HCT116 (cell line): ENCODE data around the gene THRB. TPM values are rescaled to one million over a fixed set of nuclear protein-coding genes. Genes with fewer than 3 reads are reported as not detected.

ENCODE experiments used
- ATAC-seq: fragments of 200-7000 bp; cut with Tn5 transposase; 2 replicates; pipeline ENCODE4 v1.9.1; 2020; ENCODE audit warnings: mild to moderate bottlenecking, moderate library complexity
- BruUV-seq: library from RNA; stranded (reverse); fragments of 400-500 nt; replicated peaks from 2 replicates; lab custom pipeline; 2021; lab: Mats Ljungman, UMichigan
- CTCF ChIA-PET: fragments of 300-600 bp; sonication (Branson Sonifier 250); formaldehyde crosslinking; loops from one replicate; lab custom pipeline; 2021; ENCODE audit warnings: antibody characterized with exemption; lab: Charles Lee
- POLR2A ChIA-PET: fragments of 300-600, 350-600 bp; sonication (Branson Sonifier 250); formaldehyde crosslinking; loops from one replicate; lab custom pipeline; 2021; ENCODE audit warnings: antibody characterized with exemption; lab: Charles Lee
- RAD21 ChIA-PET, 2 experiments: fragments of 300-600 bp; sonication (Branson Sonifier 250); formaldehyde crosslinking; loops; one replicate each; lab custom pipeline; 2023; ENCODE audit warnings: low total read pairs in 2 of 2; ENCODE audit not compliant: uncharacterized antibody in 2 of 2, unreplicated experiment in 2 of 2, low non-redundant PET in 1 of 2; lab: Charles Lee
- DNase-seq: peaks from one replicate; pipeline ENCODE4 v3.0.0-alpha.2; 2010; ENCODE audit warnings: low read depth, low spot score
- H2AFZ ChIP-seq: fragments of 200-600 bp; shearing (Covaris generic), sonication (generic); 2 replicates; pipeline ENCODE4 v1.6.1; 2017; ENCODE audit warnings: low read depth, mixed run types, mixed read lengths, antibody characterized with exemption, low read length; ENCODE audit not compliant: poor library complexity, severe bottlenecking
- H3K27ac ChIP-seq: 2 replicates; pipeline ENCODE4 v1.5.1; 2012; ENCODE audit warnings: low read depth, low read length
- H3K27me3 ChIP-seq: fragments of 200-600 bp; sonication (generic); 2 replicates; pipeline ENCODE4 v1.6.1; 2016; ENCODE audit warnings: mixed run types, low read length, mixed read lengths; ENCODE audit not compliant: insufficient read depth
- H3K36me3 ChIP-seq, 2 experiments: fragments of 200-500 bp in 1 of 2; fragments of 200-600 bp in 1 of 2; sonication (Bioruptor generic) in 1 of 2; sonication (generic) in 1 of 2; 2 replicates each; pipeline versions ENCODE4 v1.5.1 to v1.6.1; 2014 to 2016; ENCODE audit warnings: low read length in 2 of 2, inconsistent platforms in 1 of 2, mixed read lengths in 1 of 2, mixed run types in 1 of 2; ENCODE audit not compliant: insufficient read depth in 2 of 2, control insufficient read depth in 1 of 2
- H3K4me1 ChIP-seq, 2 experiments: fragments of 200-600 bp in 1 of 2; sonication (generic) in 1 of 2; 2 replicates each; pipeline versions ENCODE4 v1.5.1 to v1.6.1; 2012 to 2017; ENCODE audit warnings: low read length in 2 of 2, inconsistent platforms in 1 of 2, mild to moderate bottlenecking in 1 of 2, mixed read lengths in 1 of 2, mixed run types in 1 of 2, moderate library complexity in 1 of 2; ENCODE audit not compliant: insufficient read depth in 2 of 2, control insufficient read depth in 1 of 2
- H3K4me2 ChIP-seq: fragments of 200-600 bp; sonication (generic); 2 replicates; pipeline ENCODE4 v1.6.1; 2017; ENCODE audit warnings: mixed run types, low read length, mixed read lengths
- H3K4me3 ChIP-seq, 2 experiments: fragments of 200-600 bp in 1 of 2; sonication (generic) in 1 of 2; replicated peaks in 1 of 2; 2 replicates each; pipeline ENCODE4 v1.5.1; 2011 to 2016; ENCODE audit warnings: low read length in 2 of 2, control low read depth in 1 of 2, low read depth in 1 of 2, mild to moderate bottlenecking in 1 of 2, mixed read lengths in 1 of 2, mixed run types in 1 of 2
- H3K79me2 ChIP-seq: fragments of 200-600 bp; sonication (generic); 2 replicates; pipeline ENCODE4 v1.6.1; 2017; ENCODE audit warnings: mild to moderate bottlenecking, mixed run types, low read length, moderate library complexity, mixed read lengths; ENCODE audit not compliant: insufficient read depth
- H3K9ac ChIP-seq: fragments of 200-600 bp; sonication (generic); 2 replicates; pipeline ENCODE4 v1.6.1; 2016; ENCODE audit warnings: low read length, mixed read lengths
- H3K9me2 ChIP-seq: fragments of 200-600 bp; sonication (generic), shearing (Covaris generic); 2 replicates; pipeline ENCODE4 v1.6.1; 2017; ENCODE audit warnings: mixed run types, mild to moderate bottlenecking, moderate library complexity; ENCODE audit not compliant: insufficient read depth
- H3K9me3 ChIP-seq, 2 experiments: fragments of 200-500 bp in 1 of 2; fragments of 200-600 bp in 1 of 2; sonication (Bioruptor generic) in 1 of 2; sonication (generic) in 1 of 2; 2 replicates each; pipeline ENCODE4 v1.6.1; 2014 to 2017; ENCODE audit warnings: low read length in 2 of 2, mixed read lengths in 2 of 2, inconsistent platforms in 1 of 2, low read depth in 1 of 2, mild to moderate bottlenecking in 1 of 2, mixed run types in 1 of 2, moderate library complexity in 1 of 2; ENCODE audit not compliant: control insufficient read depth in 1 of 2, insufficient read depth in 1 of 2
- H4K20me1 ChIP-seq: fragments of 200-600 bp; sonication (generic), shearing (Covaris generic); 2 replicates; pipeline ENCODE4 v1.6.1; 2017; ENCODE audit warnings: mixed run types, mild to moderate bottlenecking, moderate library complexity; ENCODE audit not compliant: insufficient read depth
- CBX3 ChIP-seq: IDR thresholded peaks from 2 replicates; pipeline ENCODE4 v1.6.1; 2012; ENCODE audit warnings: low read depth
- EGR1 ChIP-seq: IDR thresholded peaks from 2 replicates; pipeline ENCODE4 v1.6.1; 2012; ENCODE audit warnings: low read depth
- ELF1 ChIP-seq: IDR thresholded peaks from 2 replicates; pipeline ENCODE4 v1.6.1; 2012; ENCODE audit warnings: low read depth, borderline replicate concordance
- EZH2 ChIP-seq: fragments of 200-600 bp; sonication (generic); IDR thresholded peaks from 2 replicates; pipeline ENCODE4 v1.6.1; 2017; ENCODE audit warnings: antibody characterized with exemption, mixed run types
- EZH2phosphoT487 ChIP-seq: fragments of 200-600 bp; IDR thresholded peaks from 2 replicates; pipeline ENCODE4 v1.6.1; 2018; ENCODE audit warnings: antibody characterized with exemption, borderline replicate concordance
- JUND ChIP-seq: IDR thresholded peaks from 2 replicates; pipeline ENCODE4 v1.6.1; 2012
- POLR2A ChIP-seq: IDR thresholded peaks from 2 replicates; pipeline ENCODE4 v1.7.0; 2011; ENCODE audit warnings: borderline replicate concordance; ENCODE audit not compliant: insufficient read depth, insufficient read length; ENCODE audit errors: extremely low read depth
- RAD21 ChIP-seq: IDR thresholded peaks from 2 replicates; pipeline ENCODE4 v1.6.1; 2012; ENCODE audit warnings: low read depth, mild to moderate bottlenecking
- SIN3A ChIP-seq: IDR thresholded peaks from 2 replicates; pipeline ENCODE4 v1.6.1; 2012; ENCODE audit warnings: low read depth
- SP1 ChIP-seq: IDR thresholded peaks from 2 replicates; pipeline ENCODE4 v1.6.1; 2012; ENCODE audit warnings: low read depth
- TCF7L2 ChIP-seq: IDR thresholded peaks from 2 replicates; pipeline ENCODE4 v1.7.0; 2011; ENCODE audit warnings: borderline replicate concordance, inconsistent platforms; ENCODE audit not compliant: insufficient read depth, insufficient read length; ENCODE audit errors: extremely low read depth
- YY1 ChIP-seq: IDR thresholded peaks from 2 replicates; pipeline ENCODE4 v1.6.1; 2011; ENCODE audit warnings: low read length, low read depth, moderate library complexity, mild to moderate bottlenecking; ENCODE audit not compliant: insufficient replicate concordance; ENCODE audit errors: extremely low read depth
- ZFX ChIP-seq: fragments of 450-650 bp; IDR thresholded peaks from 2 replicates; pipeline ENCODE4 v1.6.1; 2017
- ZNF274 ChIP-seq: fragments of 200-500 bp; sonication (Bioruptor generic); IDR thresholded peaks from 2 replicates; pipeline ENCODE4 v1.6.1; 2014; ENCODE audit warnings: mild to moderate bottlenecking, low read depth, low read length, inconsistent platforms
- intact Hi-C: fragments of 100-400 bp; cut with micrococcal nuclease; formaldehyde crosslinking; loops from 2 replicates; pipeline ENCODE4 v1.10.0; 2022
- total RNA-seq: library from RNA; stranded (reverse); gene quantifications from one replicate; pipeline ENCODE4 v1.2.1, GENCODE V29; 2021; ENCODE audit not compliant: unreplicated experiment
- TF ChIP-seq, protein P1 (sequence below): IDR thresholded peaks from 2 replicates; pipeline ENCODE4 v1.6.1; 2012
- TF ChIP-seq, protein P2 (sequence below): IDR thresholded peaks from 2 replicates; pipeline ENCODE4 v1.6.1; 2011; ENCODE audit warnings: mild to moderate bottlenecking, low read length, moderate library complexity; ENCODE audit not compliant: insufficient replicate concordance; ENCODE audit errors: extremely low read depth
- TF ChIP-seq, protein P3 (sequence below): IDR thresholded peaks from 2 replicates; pipeline ENCODE4 v1.6.1; 2012; ENCODE audit warnings: low read depth
- TF ChIP-seq, protein P4 (sequence below), 3 experiments: fragments of 200-600 bp in 1 of 3; sonication (generic) in 1 of 3; IDR thresholded peaks in 2 of 3; conservative IDR thresholded peaks in 1 of 3; 2 replicates each; pipeline ENCODE4 v1.5.1; 2012 to 2017; ENCODE audit warnings: low read depth in 2 of 3, low read length in 2 of 3, antibody characterized with exemption in 1 of 3, borderline replicate concordance in 1 of 3, control low read depth in 1 of 3, mild to moderate bottlenecking in 1 of 3, mixed read lengths in 1 of 3, mixed run types in 1 of 3, moderate library complexity in 1 of 3; ENCODE audit not compliant: insufficient read depth in 1 of 3

Gene THRB
- total RNA-seq, 1 experiment from 2014 or later: 2.5 TPM

DNA sequence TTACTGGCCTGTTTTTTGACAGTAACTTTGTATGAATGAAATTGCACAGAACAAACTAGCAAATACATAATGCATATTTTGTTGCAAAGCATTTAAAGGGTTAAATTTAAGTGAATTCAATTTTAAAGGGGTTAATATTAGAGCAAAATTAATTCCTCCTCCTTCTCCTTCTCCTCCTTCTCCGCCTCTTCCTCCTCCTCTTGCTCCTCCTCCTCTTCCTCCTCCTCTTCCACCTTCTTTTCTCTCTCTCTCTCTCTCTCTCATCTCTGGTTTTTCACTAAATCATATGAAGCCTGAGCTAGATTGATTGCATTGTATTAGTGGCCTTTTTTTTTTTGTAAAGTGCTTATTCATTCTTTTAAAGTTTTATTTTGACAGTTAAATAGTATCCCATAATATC, 154.5 kb downstream of the THRB start (continued):
- no peak for TF ChIP-seq ZNF274

DNA sequence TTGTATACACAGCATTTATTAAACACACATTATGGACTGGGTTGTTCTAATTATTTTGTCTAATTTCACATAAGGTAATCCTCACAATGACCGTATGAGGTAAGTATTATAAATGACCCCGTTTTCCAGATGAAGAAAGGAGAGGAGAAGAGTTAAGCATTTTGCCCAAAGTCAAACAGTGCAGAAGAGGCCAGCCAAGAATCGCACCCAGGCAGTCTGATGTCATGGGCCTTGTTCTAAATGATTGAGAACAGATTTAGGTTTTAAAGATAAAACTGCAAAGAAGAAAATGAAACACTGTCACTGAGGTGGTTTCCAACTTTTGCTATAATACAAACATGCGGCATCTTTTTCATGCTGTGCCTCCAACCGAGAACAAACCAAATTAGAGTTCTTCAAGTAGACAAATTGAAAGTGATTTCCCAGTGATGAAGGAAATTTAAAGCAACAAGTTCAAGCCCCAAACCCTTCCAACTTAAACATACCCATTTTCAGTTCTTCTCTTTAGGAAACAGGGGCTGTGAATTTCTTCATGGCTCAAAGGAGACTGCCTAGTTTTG, 155.3 kb downstream of the THRB start:
- ChIA-PET CTCF (no interaction called here), POLR2A (no interaction called here), RAD21 (no interaction called here)
- Histone ChIP-seq H3K4me1 (no peaks in the 10 kb centered on the region), H3K79me2 (no peaks in the 10 kb centered on the region), H3K27ac (no peak overlapping the region), H4K20me1 (no peaks in the 10 kb centered on the region), H3K4me2 (no peak overlapping the region), H3K9me3 (no peaks in the 10 kb centered on the region), H3K36me3 (no peaks in the 10 kb centered on the region), H3K4me3 (no peak overlapping the region), H2AFZ (no peak overlapping the region), H3K27me3 (no peaks in the 10 kb centered on the region), H3K9me2 (no peaks in the 10 kb centered on the region), H3K9ac (no peak overlapping the region)
- ATAC-seq (no peak), DNase-seq (no peak)
- intact Hi-C loops: no loop called here
- TF ChIP-seq YY1 (no peak), SP1 (no peak), TCF7L2 (no peak), JUND (no peak), POLR2A (no peak), EZH2 (no peak), CBX3 (no peak), ELF1 (no peak), RAD21 (no peak), EZH2phosphoT487 (no peak), ZFX (no peak), SIN3A (no peak), EGR1 (no peak), ZNF274 (no peak)
- TF ChIP-seq, protein P1, sequence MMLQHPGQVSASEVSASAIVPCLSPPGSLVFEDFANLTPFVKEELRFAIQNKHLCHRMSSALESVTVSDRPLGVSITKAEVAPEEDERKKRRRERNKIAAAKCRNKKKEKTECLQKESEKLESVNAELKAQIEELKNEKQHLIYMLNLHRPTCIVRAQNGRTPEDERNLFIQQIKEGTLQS: no peak
- TF ChIP-seq, protein P2, sequence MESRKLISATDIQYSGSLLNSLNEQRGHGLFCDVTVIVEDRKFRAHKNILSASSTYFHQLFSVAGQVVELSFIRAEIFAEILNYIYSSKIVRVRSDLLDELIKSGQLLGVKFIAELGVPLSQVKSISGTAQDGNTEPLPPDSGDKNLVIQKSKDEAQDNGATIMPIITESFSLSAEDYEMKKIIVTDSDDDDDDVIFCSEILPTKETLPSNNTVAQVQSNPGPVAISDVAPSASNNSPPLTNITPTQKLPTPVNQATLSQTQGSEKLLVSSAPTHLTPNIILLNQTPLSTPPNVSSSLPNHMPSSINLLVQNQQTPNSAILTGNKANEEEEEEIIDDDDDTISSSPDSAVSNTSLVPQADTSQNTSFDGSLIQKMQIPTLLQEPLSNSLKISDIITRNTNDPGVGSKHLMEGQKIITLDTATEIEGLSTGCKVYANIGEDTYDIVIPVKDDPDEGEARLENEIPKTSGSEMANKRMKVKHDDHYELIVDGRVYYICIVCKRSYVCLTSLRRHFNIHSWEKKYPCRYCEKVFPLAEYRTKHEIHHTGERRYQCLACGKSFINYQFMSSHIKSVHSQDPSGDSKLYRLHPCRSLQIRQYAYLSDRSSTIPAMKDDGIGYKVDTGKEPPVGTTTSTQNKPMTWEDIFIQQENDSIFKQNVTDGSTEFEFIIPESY: no peak
- TF ChIP-seq, protein P3, sequence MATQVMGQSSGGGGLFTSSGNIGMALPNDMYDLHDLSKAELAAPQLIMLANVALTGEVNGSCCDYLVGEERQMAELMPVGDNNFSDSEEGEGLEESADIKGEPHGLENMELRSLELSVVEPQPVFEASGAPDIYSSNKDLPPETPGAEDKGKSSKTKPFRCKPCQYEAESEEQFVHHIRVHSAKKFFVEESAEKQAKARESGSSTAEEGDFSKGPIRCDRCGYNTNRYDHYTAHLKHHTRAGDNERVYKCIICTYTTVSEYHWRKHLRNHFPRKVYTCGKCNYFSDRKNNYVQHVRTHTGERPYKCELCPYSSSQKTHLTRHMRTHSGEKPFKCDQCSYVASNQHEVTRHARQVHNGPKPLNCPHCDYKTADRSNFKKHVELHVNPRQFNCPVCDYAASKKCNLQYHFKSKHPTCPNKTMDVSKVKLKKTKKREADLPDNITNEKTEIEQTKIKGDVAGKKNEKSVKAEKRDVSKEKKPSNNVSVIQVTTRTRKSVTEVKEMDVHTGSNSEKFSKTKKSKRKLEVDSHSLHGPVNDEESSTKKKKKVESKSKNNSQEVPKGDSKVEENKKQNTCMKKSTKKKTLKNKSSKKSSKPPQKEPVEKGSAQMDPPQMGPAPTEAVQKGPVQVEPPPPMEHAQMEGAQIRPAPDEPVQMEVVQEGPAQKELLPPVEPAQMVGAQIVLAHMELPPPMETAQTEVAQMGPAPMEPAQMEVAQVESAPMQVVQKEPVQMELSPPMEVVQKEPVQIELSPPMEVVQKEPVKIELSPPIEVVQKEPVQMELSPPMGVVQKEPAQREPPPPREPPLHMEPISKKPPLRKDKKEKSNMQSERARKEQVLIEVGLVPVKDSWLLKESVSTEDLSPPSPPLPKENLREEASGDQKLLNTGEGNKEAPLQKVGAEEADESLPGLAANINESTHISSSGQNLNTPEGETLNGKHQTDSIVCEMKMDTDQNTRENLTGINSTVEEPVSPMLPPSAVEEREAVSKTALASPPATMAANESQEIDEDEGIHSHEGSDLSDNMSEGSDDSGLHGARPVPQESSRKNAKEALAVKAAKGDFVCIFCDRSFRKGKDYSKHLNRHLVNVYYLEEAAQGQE: no peak
- TF ChIP-seq, protein P4, sequence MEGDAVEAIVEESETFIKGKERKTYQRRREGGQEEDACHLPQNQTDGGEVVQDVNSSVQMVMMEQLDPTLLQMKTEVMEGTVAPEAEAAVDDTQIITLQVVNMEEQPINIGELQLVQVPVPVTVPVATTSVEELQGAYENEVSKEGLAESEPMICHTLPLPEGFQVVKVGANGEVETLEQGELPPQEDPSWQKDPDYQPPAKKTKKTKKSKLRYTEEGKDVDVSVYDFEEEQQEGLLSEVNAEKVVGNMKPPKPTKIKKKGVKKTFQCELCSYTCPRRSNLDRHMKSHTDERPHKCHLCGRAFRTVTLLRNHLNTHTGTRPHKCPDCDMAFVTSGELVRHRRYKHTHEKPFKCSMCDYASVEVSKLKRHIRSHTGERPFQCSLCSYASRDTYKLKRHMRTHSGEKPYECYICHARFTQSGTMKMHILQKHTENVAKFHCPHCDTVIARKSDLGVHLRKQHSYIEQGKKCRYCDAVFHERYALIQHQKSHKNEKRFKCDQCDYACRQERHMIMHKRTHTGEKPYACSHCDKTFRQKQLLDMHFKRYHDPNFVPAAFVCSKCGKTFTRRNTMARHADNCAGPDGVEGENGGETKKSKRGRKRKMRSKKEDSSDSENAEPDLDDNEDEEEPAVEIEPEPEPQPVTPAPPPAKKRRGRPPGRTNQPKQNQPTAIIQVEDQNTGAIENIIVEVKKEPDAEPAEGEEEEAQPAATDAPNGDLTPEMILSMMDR (IDR thresholded peaks at IDR 0.05 in 2 of 3, conservative IDR thresholded peaks at IDR 0.05 in 1 of 3; ENCODE audit: borderline replicate concordance in 1 of 3, insufficient read depth in 1 of 3, low read depth in 2 of 3, low read length in 2 of 3): no peak
- no TSS peak for BruUV-seq
